HepG2 (cell line): ENCODE data around the gene EDC3.

Experiments used
- BHLHE40 ChIP-seq: IDR thresholded peaks from 2 replicates; pipeline ENCODE4 v1.6.1; 2011; ENCODE audit warnings: low read length, improper control_type of control experiment
- CTCF ChIP-seq: sonication (generic); formaldehyde crosslinking; IDR thresholded peaks from 2 replicates; pipeline ENCODE4 v1.5.0; 2020; ENCODE audit warnings: mild to moderate bottlenecking, missing genetic modification reagents, moderate library complexity
- HDAC6 ChIP-seq: fragments of 200-600 bp; sonication (generic); IDR thresholded peaks from 2 replicates; pipeline ENCODE4 v1.7.0; 2017; ENCODE audit warnings: mild to moderate bottlenecking, antibody characterized with exemption, low read length, low read depth
- MTF2 ChIP-seq: sonication (generic); formaldehyde crosslinking; IDR thresholded peaks from 2 replicates; pipeline ENCODE4 v1.5.0; 2020; ENCODE audit warnings: missing genetic modification reagents, borderline replicate concordance
- NR1H2 ChIP-seq: sonication (generic); formaldehyde crosslinking; IDR thresholded peaks from 2 replicates; pipeline ENCODE4 v1.8.1; 2022; ENCODE audit warnings: low read depth, missing genetic modification reagents, borderline replicate concordance
- NR2C2 ChIP-seq: sonication (generic); formaldehyde crosslinking; IDR thresholded peaks from 2 replicates; pipeline ENCODE4 v1.4.0; 2020; ENCODE audit warnings: missing genetic modification reagents, mild to moderate bottlenecking, moderate library complexity, borderline replicate concordance
- POLR2A ChIP-seq, 2 experiments: IDR thresholded peaks; 2 replicates each; pipeline ENCODE4 v1.6.1; 2011; ENCODE audit warnings: low read depth in 2 of 2, low read length in 2 of 2, mild to moderate bottlenecking in 1 of 2, moderate library complexity in 1 of 2; ENCODE audit not compliant: insufficient read depth in 1 of 2
- RAD21 ChIP-seq: fragments of 450-650 bp; formaldehyde crosslinking; IDR thresholded peaks from 2 replicates; pipeline ENCODE4 v1.5.0; 2020; ENCODE audit warnings: mild to moderate bottlenecking
- SALL2 ChIP-seq: sonication (generic); formaldehyde crosslinking; IDR thresholded peaks from 2 replicates; pipeline ENCODE4 v1.8.1; 2023; ENCODE audit warnings: mild to moderate bottlenecking, missing genetic modification reagents, inconsistent platforms
- TRIM22 ChIP-seq: fragments of 450-650 bp; IDR thresholded peaks from 2 replicates; pipeline ENCODE4 v1.6.1; 2017
- ZNF572 ChIP-seq: sonication (generic); formaldehyde crosslinking; IDR thresholded peaks from 2 replicates; pipeline ENCODE4 v1.5.1; 2020; ENCODE audit warnings: mild to moderate bottlenecking, missing genetic modification reagents
- ZSCAN20 ChIP-seq: sonication (generic); formaldehyde crosslinking; IDR thresholded peaks from 2 replicates; pipeline ENCODE4 v1.4.0; 2020; ENCODE audit warnings: missing genetic modification reagents, mild to moderate bottlenecking, borderline replicate concordance
- ZSCAN9 ChIP-seq: IDR thresholded peaks from 2 replicates; pipeline ENCODE4 v1.6.1; 2016; ENCODE audit warnings: borderline replicate concordance

GRCh38 chr15:74603789-74604705, 91.8 kb downstream of the EDC3 start:
- TF ChIP-seq CTCF (CRISPR knock-in tag) (no peak), ZSCAN9 (CRISPR knock-in tag) (no peak), NR1H2 (CRISPR knock-in tag) (no peak), RAD21 (CRISPR knock-in tag) (no peak), TRIM22 (no peak), HDAC6 (no peak), ZNF572 (CRISPR knock-in tag) (no peak), POLR2A (IDR thresholded peaks at IDR 0.05; ENCODE audit: insufficient read depth in 1 of 2, low read depth in 2 of 2, low read length in 2 of 2) (no peak), MTF2 (CRISPR knock-in tag) (no peak), BHLHE40 (no peak), NR2C2 (CRISPR knock-in tag) (no peak), ZSCAN20 (no peak), SALL2 (no peak)
